T47D (cell line): Measurements from ENCODE around the gene SLC5A1.

Source experiments
- DNase-seq, 2 experiments: peaks; one replicate each; pipeline versions ENCODE4 v3.0.0 to v3.0.0-alpha.2; 2011 to 2012; ENCODE audit warnings: low read depth in 1 of 2, low spot score in 1 of 2
- JUND ChIP-seq: IDR thresholded peaks from 2 replicates; pipeline ENCODE4 v1.6.1; 2012; ENCODE audit warnings: low read depth
- in situ Hi-C: cut with HindIII; loops from 2 replicates; pipeline ENCODE4 v1.10.0; 2016; ENCODE audit warnings: low sequenced_read_pairs, low pct_unique_long_range_greater_than_20kb

SLC5A1 gene

DNA sequence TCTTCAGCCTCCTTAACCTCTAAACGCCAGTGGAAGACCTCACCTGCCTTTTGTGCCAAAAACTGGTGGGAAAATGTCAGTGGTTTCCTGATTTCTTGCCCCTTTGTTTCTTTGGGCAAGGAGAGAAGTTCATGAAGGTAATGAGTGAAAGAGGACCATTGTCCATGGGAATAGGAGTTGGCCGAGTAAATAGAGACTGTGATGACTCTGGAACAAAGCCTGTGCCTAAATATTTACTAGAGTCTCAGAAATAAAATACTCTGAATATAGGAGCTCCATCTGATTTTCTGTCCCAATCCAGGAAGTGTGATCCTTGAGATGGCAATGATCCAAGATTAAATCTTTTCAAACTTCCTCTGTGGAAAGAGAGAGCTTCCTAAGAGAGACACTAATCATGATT lies 12.0 kb downstream of the SLC5A1 start:
- DNase-seq = peak in 1 of 2 experiments; percentile 79
- TF ChIP-seq JUND = no peak
- in situ Hi-C loops = no loop called here

DNA sequence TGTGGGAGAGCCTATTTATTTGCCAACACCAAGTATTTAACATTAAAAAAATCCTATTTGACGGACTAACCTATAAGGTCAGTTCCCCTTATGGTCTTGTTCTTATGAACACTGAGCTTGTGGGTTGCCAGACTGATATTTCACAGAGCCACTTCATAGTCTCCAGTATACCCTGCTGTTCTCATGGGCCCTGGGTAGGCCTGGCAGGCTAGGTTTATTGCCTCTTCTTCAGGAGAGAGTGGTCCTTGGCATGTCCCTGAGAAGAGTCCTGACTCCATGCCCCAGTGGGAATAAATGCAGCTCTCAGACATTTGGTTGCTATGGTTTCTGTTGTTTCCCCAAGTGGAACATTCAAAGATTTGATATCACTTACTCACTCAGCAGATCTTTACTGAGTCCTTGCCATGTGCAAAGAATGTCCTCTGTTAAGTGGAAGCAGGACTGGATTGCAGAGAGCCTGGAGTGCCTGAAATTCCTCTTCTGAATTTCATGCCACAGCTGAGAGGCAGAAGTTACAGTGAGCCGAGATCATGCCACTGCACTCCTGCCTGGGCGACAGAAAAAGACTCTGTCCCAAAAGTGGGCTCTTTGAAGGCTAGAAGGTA lies 15.7 kb downstream of the SLC5A1 start:
- no peak for TF ChIP-seq JUND
- in situ Hi-C loops = no loop called here
- no peak for DNase-seq

DNA sequence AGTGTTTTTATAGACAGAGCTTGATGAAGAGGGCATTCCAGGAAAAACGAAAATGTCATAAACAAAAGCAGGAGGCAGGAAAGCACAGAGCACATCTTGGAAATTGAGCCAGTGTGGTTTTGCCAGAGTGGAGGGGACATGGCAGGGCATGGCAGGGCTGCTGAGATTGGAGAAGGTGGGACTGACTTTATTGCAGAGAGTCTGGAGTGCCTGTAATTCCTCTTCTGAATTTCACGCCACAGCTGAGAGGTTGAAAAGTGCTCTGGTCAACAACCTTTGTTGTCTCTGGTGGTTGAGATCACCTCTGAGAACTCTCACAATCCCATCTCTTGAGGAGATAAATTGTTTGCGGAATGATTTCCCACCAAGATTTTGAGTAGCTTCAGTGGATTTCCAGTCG lies 16.4 kb downstream of the SLC5A1 start:
- no peak for TF ChIP-seq JUND
- in situ Hi-C loops = no loop called here
- DNase-seq = no peak

DNA sequence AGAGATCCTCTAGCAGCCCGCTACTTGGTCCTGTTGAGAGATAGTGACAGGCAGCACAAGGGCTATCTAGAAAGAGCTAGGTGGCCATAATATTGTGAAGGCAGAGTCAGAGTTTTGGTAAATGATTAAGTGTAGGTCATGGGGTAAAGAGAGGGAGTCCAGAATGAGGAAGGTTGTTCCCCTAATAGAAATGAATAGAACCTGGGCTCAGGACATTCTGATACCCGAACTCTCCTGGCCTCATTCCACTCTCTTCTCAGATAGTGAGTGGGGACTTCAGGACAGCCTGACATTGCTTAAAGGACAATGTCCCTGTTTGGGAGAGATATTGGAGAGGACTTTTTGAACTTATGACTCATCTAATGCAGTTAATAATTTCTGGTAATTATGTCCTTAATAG lies 20.6 kb downstream of the SLC5A1 start:
- in situ Hi-C loops = no loop called here
- no peak for TF ChIP-seq JUND
- DNase-seq = no peak

DNA sequence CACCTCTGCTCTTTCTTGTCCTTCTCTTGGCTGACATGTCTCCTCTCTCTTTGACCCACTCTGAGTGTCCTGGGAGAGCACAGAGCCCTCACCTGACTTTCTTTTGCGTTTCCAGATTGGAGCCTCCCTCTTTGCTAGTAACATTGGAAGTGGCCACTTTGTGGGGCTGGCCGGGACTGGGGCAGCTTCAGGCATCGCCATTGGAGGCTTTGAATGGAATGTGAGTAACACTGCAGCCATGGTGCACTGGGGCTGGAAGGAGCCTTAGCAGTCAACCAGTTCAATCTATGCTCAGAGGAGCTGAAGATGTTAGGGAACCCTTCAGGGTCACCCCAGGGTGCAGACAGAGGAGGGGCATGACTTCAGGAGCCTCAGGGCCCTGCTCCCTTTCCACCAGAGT lies 23.8 kb downstream of the SLC5A1 start:
- in situ Hi-C loops = no loop called here
- no peak for TF ChIP-seq JUND
- no peak for DNase-seq

DNA sequence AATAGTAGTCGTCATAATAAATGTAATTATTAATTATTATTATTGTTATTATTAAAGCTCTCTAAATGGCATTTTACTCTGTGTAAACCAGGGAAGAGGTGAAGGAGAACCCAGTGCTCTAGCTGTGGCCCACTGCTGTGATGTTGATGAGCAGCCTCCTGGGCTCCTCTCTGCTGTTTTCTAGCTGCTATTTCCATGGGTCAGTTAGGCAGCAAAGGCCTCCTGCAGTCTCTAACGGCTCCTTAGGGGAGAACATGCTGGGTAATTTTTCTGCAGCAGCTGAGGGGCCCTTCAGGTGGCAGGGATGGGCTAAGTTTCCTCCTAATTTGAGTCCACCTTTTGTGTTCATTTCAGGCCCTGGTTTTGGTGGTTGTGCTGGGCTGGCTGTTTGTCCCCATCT lies 24.6 kb downstream of the SLC5A1 start:
- in situ Hi-C loops = no loop called here
- DNase-seq = no peak

DNA sequence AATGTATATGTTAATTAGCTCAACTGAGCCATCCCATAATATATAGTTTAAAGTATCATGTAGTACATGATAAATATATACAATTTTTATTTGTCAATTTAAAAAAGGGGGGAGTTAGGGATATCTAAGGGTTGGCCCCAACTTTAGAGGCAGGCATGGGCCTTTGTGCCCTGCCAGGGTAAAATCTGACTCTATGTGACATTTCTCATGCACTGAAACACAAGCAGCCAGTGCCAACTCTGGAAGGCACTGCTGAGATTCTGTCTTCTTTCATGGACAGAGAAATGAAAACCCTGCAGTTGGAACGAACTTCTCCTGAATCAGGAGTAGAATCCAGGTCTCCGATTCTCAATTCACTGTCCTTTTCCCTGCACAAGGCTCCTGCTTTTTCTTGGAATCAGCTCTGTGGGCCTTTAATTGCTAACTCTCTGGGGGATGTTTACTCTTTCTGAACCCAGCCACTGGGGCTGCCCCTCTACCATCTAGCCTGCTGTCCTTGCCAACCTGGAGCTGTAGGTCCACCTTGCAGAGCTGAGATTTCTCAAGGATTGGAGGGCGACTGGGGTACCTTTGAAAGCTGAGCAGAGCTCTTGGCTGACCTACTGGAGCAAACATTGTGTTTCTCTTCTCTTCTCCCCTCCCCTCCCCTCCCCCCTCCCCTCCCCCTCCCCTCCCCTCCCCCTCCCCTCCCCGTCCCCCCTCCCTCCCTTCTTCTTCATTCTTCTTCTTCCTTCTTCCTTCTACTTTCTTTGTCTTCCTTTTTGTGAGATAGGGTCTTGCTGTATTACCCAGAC lies 26.7 kb downstream of the SLC5A1 start:
- no peak for TF ChIP-seq JUND
- in situ Hi-C loops = no loop called here
- DNase-seq = no peak

More for the DNA sequence above, 24.6 kb downstream of the SLC5A1 start:
- no peak for TF ChIP-seq JUND

DNA sequence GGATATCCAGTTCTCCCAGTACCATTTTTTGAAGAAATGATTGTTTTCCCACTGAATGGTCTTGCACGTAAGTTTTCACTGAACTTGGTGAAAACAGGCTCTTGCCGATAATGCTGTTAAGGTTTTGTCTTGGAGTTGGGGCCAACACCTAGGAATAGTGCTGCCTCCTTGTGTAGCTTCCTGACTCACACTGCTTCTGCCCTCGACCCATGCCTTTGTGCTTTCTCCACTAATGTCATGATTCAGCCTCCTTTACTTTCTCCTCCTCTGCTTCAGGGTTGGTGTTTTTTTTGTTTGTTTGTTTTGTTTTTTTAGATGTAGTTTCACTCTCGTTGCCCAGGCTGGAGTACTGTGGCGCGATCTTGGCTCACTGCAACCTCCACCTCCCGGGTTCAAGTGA lies 30.2 kb downstream of the SLC5A1 start:
- TF ChIP-seq JUND = no peak
- in situ Hi-C loops = no loop called here
- no peak for DNase-seq

DNA sequence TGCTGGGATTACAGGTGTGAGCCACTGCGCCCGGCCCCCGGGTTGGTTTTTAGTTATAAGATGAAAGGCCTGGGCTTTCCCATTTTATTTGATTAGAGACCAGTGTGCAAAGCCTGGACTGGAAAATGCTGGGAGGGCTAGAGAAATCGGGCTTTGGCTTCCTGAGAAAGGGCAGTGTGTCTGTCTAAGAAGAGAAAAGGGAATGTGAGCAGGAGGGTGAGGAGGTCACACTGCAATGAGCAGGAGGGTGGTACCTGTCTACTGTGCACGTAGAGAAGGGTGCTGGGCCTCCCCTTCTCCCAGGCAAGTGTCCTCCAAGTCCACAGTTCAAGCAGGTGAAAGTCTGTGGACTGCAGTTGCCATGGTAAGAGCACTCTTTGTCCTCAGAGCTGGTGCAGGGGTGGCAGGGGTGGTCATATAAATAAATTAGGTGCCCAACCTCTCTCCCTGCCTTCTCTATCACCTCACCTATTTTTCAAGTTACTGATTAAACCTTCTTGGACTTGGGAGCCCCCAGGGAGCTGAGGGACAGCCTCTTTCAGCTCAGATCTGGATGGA lies 30.8 kb downstream of the SLC5A1 start:
- no peak for TF ChIP-seq JUND
- DNase-seq = no peak
- in situ Hi-C loops = no loop called here

DNA sequence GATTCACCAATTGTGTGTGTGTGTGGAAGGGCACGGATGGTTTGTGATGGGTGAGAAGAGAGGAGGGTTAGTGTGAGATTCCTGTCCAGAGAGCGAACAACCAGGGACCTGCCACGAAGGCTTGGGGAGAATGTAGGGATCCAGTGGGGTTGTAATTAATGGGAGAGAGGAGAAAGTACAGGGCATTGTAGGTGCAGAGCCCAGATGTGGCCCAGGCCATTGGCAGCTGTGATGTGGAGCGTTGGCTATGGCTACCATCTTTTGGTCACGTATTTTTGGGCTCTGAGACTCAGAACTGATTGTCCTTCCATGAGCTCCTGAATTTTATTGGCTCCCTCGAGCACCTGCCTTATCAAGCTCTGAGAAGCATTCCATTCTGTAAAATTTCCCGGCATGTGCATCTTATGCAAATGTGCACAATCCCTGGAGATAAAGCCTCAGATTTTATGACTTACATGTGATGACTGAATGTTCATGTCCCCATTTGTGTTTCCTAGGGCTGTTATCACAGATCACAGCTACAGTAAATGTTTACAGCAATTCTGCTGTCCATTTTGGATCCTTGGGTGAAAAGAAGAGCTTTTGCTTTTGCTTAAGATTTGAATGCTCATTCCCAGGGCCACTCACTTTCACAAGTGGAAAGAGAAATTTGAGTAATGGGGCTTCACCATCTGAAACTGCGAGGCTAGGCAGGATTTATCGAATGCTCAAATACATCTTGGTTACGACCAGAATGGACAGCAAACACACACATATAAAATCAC lies 33.1 kb downstream of the SLC5A1 start:
- in situ Hi-C loops = no loop called here
- DNase-seq = no peak
- TF ChIP-seq JUND = no peak

DNA sequence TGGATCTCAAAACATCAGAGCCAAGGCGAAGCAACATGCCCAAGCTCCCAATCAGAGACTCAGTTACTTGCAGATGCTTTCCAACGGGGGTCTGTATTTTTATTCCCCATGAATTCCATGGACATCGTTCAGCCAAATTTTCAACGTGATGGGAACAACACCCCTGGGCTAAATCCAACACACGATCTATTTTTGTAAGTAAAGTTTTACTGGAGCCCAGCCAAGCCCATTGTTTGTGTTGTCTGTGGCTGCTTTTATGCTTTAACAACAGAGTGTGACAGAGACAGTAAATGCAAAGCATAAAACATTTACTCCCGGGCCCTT lies 33.7 kb downstream of the SLC5A1 start:
- TF ChIP-seq JUND = no peak
- in situ Hi-C loops = no loop called here
- DNase-seq = no peak

DNA sequence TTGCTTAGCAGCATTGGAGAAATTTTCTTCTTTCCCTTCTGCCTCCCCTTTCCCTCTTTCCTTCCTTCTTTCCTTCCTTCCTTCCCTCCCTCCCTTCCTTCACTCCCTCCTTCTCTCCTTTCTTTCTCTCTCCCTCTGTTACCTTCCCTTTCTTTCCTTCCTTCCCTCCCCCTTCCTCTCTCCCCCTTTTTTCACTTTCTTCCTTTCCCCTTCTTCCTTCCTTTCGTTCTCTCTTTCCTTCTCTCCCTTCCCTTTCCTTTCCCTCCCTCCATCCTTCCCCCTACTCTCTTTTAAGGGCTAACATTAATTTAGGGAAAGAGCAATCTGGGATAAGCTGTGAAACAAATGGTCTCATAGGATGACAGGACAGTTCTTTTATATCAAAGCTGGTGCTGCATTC lies 34.1 kb downstream of the SLC5A1 start:
- in situ Hi-C loops = no loop called here
- TF ChIP-seq JUND = no peak
- no peak for DNase-seq
